ENCODE data around the gene RSPO4. TPM values are rescaled to one million over a fixed set of nuclear protein-coding genes. Genes with fewer than 3 reads are reported as not detected.

RSPO4 gene
- total and polyA plus RNA-seq, 2 experiments from 2014 or later: 2.8 to 4.5 TPM

DNA sequence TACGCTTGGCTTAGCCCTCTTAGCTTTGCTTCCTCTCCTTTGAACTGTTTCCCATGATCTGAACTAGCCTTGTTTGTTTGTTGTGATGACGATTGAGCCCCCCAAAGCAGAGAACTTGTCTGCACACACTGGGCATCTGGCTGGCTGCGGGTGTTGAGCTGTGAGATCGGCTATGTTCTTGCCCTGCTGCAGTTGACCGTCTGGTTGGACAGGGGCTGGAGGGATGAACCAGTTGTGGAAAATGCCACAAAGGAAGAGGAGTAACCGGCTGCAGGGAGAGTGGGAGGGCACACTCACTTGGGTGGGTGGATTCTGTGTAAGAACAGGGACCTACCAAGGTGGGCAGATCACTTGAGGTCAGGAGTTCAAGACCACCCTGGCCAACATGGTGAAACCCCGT, 12.4 kb upstream of the RSPO4 start (continued):
- TF ChIP-seq, protein P1, sequence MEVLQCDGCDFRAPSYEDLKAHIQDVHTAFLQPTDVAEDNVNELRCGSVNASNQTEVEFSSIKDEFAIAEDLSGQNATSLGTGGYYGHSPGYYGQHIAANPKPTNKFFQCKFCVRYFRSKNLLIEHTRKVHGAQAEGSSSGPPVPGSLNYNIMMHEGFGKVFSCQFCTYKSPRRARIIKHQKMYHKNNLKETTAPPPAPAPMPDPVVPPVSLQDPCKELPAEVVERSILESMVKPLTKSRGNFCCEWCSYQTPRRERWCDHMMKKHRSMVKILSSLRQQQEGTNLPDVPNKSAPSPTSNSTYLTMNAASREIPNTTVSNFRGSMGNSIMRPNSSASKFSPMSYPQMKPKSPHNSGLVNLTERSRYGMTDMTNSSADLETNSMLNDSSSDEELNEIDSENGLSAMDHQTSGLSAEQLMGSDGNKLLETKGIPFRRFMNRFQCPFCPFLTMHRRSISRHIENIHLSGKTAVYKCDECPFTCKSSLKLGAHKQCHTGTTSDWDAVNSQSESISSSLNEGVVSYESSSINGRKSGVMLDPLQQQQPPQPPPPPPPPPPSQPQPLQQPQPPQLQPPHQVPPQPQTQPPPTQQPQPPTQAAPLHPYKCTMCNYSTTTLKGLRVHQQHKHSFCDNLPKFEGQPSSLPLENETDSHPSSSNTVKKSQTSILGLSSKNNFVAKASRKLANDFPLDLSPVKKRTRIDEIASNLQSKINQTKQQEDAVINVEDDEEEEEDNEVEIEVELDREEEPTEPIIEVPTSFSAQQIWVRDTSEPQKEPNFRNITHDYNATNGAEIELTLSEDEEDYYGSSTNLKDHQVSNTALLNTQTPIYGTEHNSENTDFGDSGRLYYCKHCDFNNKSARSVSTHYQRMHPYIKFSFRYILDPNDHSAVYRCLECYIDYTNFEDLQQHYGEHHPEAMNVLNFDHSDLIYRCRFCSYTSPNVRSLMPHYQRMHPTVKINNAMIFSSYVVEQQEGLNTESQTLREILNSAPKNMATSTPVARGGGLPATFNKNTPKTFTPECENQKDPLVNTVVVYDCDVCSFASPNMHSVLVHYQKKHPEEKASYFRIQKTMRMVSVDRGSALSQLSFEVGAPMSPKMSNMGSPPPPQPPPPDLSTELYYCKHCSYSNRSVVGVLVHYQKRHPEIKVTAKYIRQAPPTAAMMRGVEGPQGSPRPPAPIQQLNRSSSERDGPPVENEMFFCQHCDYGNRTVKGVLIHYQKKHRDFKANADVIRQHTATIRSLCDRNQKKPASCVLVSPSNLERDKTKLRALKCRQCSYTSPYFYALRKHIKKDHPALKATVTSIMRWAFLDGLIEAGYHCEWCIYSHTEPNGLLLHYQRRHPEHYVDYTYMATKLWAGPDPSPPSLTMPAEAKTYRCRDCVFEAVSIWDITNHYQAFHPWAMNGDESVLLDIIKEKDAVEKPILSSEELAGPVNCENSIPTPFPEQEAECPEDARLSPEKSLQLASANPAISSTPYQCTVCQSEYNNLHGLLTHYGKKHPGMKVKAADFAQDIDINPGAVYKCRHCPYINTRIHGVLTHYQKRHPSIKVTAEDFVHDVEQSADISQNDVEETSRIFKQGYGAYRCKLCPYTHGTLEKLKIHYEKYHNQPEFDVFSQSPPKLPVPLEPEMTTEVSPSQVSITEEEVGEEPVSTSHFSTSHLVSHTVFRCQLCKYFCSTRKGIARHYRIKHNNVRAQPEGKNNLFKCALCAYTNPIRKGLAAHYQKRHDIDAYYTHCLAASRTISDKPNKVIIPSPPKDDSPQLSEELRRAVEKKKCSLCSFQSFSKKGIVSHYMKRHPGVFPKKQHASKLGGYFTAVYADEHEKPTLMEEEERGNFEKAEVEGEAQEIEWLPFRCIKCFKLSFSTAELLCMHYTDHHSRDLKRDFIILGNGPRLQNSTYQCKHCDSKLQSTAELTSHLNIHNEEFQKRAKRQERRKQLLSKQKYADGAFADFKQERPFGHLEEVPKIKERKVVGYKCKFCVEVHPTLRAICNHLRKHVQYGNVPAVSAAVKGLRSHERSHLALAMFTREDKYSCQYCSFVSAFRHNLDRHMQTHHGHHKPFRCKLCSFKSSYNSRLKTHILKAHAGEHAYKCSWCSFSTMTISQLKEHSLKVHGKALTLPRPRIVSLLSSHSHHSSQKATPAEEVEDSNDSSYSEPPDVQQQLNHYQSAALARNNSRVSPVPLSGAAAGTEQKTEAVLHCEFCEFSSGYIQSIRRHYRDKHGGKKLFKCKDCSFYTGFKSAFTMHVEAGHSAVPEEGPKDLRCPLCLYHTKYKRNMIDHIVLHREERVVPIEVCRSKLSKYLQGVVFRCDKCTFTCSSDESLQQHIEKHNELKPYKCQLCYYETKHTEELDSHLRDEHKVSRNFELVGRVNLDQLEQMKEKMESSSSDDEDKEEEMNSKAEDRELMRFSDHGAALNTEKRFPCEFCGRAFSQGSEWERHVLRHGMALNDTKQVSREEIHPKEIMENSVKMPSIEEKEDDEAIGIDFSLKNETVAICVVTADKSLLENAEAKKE (CRISPR knock-in tag; IDR thresholded peaks at IDR 0.05): no peak
- TF ChIP-seq ZNF114 (CRISPR knock-in tag; IDR thresholded peaks at IDR 0.05): no peak
- TF ChIP-seq, protein P2, sequence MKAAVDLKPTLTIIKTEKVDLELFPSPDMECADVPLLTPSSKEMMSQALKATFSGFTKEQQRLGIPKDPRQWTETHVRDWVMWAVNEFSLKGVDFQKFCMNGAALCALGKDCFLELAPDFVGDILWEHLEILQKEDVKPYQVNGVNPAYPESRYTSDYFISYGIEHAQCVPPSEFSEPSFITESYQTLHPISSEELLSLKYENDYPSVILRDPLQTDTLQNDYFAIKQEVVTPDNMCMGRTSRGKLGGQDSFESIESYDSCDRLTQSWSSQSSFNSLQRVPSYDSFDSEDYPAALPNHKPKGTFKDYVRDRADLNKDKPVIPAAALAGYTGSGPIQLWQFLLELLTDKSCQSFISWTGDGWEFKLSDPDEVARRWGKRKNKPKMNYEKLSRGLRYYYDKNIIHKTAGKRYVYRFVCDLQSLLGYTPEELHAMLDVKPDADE (IDR thresholded peaks at IDR 0.05): no peak
- no peak for TF ChIP-seq EZH2 (IDR thresholded peaks at IDR 0.05; ENCODE audit: low read depth, unreplicated experiment)
- TF ChIP-seq, protein P3, sequence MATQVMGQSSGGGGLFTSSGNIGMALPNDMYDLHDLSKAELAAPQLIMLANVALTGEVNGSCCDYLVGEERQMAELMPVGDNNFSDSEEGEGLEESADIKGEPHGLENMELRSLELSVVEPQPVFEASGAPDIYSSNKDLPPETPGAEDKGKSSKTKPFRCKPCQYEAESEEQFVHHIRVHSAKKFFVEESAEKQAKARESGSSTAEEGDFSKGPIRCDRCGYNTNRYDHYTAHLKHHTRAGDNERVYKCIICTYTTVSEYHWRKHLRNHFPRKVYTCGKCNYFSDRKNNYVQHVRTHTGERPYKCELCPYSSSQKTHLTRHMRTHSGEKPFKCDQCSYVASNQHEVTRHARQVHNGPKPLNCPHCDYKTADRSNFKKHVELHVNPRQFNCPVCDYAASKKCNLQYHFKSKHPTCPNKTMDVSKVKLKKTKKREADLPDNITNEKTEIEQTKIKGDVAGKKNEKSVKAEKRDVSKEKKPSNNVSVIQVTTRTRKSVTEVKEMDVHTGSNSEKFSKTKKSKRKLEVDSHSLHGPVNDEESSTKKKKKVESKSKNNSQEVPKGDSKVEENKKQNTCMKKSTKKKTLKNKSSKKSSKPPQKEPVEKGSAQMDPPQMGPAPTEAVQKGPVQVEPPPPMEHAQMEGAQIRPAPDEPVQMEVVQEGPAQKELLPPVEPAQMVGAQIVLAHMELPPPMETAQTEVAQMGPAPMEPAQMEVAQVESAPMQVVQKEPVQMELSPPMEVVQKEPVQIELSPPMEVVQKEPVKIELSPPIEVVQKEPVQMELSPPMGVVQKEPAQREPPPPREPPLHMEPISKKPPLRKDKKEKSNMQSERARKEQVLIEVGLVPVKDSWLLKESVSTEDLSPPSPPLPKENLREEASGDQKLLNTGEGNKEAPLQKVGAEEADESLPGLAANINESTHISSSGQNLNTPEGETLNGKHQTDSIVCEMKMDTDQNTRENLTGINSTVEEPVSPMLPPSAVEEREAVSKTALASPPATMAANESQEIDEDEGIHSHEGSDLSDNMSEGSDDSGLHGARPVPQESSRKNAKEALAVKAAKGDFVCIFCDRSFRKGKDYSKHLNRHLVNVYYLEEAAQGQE (IDR thresholded peaks at IDR 0.05; ENCODE audit: unreplicated experiment): no peak
- no peak for TF ChIP-seq JUNB (IDR thresholded peaks at IDR 0.05; ENCODE audit: unreplicated experiment)

Data from GM23338 (cell line).